ENCODE measurements around the gene AGAP1.
"Not testable (repeated sequence)": the region's sequence is repeated elsewhere in the genome, so short reads cannot be mapped to it uniquely, and the experiment has no call there.

AGAP1 gene

GRCh38 chr2:236082061-236082460 lies 588.2 kb downstream of the AGAP1 start:
- no peak for DNase-seq (ENCODE audit: low read depth in 3 of 3, low spot score in 1 of 3)

GRCh38 chr2:236083934-236084333 lies 590.1 kb downstream of the AGAP1 start:
- no peak for DNase-seq (ENCODE audit: low read depth in 3 of 3, low spot score in 1 of 3)

GRCh38 chr2:236085211-236085610 lies 591.4 kb downstream of the AGAP1 start:
- DNase-seq (ENCODE audit: low read depth in 3 of 3, low spot score in 1 of 3) = no peak

- DNase-seq (ENCODE audit: low read depth in 3 of 3, low spot score in 1 of 3) = no peak
These were observed 591.8 kb downstream of the AGAP1 start for GRCh38 chr2:236085647-236086046.

GRCh38 chr2:236086403-236086970 lies 592.6 kb downstream of the AGAP1 start:
- no peak for DNase-seq (ENCODE audit: low read depth in 3 of 3, low spot score in 1 of 3)

- no peak for DNase-seq (ENCODE audit: low read depth in 3 of 3, low spot score in 1 of 3)
These were observed 593.2 kb downstream of the AGAP1 start for GRCh38 chr2:236086971-236087465.

- no peak for DNase-seq (ENCODE audit: low read depth in 3 of 3, low spot score in 1 of 3)
These were observed 594.7 kb downstream of the AGAP1 start for GRCh38 chr2:236088368-236089057.

- DNase-seq (ENCODE audit: low read depth in 3 of 3, low spot score in 1 of 3) = no peak
These were observed 595.6 kb downstream of the AGAP1 start for GRCh38 chr2:236089271-236090026.

- DNase-seq (ENCODE audit: low read depth in 3 of 3, low spot score in 1 of 3) = no peak
These were observed 596.2 kb downstream of the AGAP1 start for GRCh38 chr2:236090027-236090382.

GRCh38 chr2:236090826-236091225 lies 597.0 kb downstream of the AGAP1 start:
- not testable (repeated sequence) for DNase-seq (ENCODE audit: low read depth in 3 of 3, low spot score in 1 of 3)

- no peak for DNase-seq (ENCODE audit: low read depth in 3 of 3, low spot score in 1 of 3)
These were observed 598.9 kb downstream of the AGAP1 start for GRCh38 chr2:236092714-236093113.

- no peak for DNase-seq (ENCODE audit: low read depth in 3 of 3, low spot score in 1 of 3)
These were observed 599.3 kb downstream of the AGAP1 start for GRCh38 chr2:236093134-236093533.

GRCh38 chr2:236095504-236095903 lies 601.7 kb downstream of the AGAP1 start:
- DNase-seq (ENCODE audit: low read depth in 3 of 3, low spot score in 1 of 3) = no peak

GRCh38 chr2:236101311-236101950 lies 607.6 kb downstream of the AGAP1 start:
- no peak for DNase-seq (ENCODE audit: low read depth in 3 of 3, low spot score in 1 of 3)

- no peak for DNase-seq (ENCODE audit: low read depth in 3 of 3, low spot score in 1 of 3)
These were observed 609.1 kb downstream of the AGAP1 start for GRCh38 chr2:236102971-236103370.

- DNase-seq (ENCODE audit: low read depth in 3 of 3, low spot score in 1 of 3) = no peak
These were observed 610.1 kb downstream of the AGAP1 start for GRCh38 chr2:236103981-236104380.

GRCh38 chr2:236105955-236106607 lies 612.2 kb downstream of the AGAP1 start:
- DNase-seq (ENCODE audit: low read depth in 3 of 3, low spot score in 1 of 3) = no peak

- DNase-seq (ENCODE audit: low read depth in 3 of 3, low spot score in 1 of 3) = no peak
These were observed 612.9 kb downstream of the AGAP1 start for GRCh38 chr2:236106761-236107160.

GRCh38 chr2:236107536-236107935 lies 613.7 kb downstream of the AGAP1 start:
- no peak for DNase-seq (ENCODE audit: low read depth in 3 of 3, low spot score in 1 of 3)

GRCh38 chr2:236107942-236108625 lies 614.2 kb downstream of the AGAP1 start:
- DNase-seq (ENCODE audit: low read depth in 3 of 3, low spot score in 1 of 3) = no peak

- no peak for DNase-seq (ENCODE audit: low read depth in 3 of 3, low spot score in 1 of 3)
These were observed 615.2 kb downstream of the AGAP1 start for GRCh38 chr2:236109061-236109460.

Data from stimulated activated CD4-positive, alpha-beta T cell treated with anti-CD3 and anti-CD28 coated beads, TNF-alpha, amount 100 ng/mL, for 1 hour (primary cell).